HL-60/S4 treated with phorbol 12-myristate 13-acetate at 8.2 ng/mL for 4 days and 3 days (cell line): ENCODE data around the gene MGAT4C.
"Not testable (repeated sequence)": the region's sequence is repeated elsewhere in the genome, so short reads cannot be mapped to it uniquely, and the experiment has no call there.

Experiments
- in situ Hi-C: fragments of 300-500 bp; cut with MboI; formaldehyde crosslinking; loops from 2 replicates; pipeline ENCODE4 v1.15.0; 2022; ENCODE audit warnings: low sequenced_read_pairs

Gene MGAT4C

GRCh38 chr12:86139671-86140070 lies 116.5 kb downstream of the MGAT4C start:
- in situ Hi-C loops = no loop called here

- in situ Hi-C loops = no loop called here
Measured at GRCh38 chr12:86138770-86139169, 117.4 kb downstream of the MGAT4C start.

GRCh38 chr12:86137936-86138335 lies 118.3 kb downstream of the MGAT4C start:
- in situ Hi-C loops = no loop called here

- in situ Hi-C loops = no loop called here
Measured at GRCh38 chr12:86134561-86134960, 121.6 kb downstream of the MGAT4C start.

GRCh38 chr12:86126900-86127299 lies 129.3 kb downstream of the MGAT4C start:
- in situ Hi-C loops = not testable (repeated sequence)

- in situ Hi-C loops = no loop called here
Measured at GRCh38 chr12:86122846-86123468, 133.2 kb downstream of the MGAT4C start.

- in situ Hi-C loops = no loop called here
Measured at GRCh38 chr12:86118161-86118560, 138.0 kb downstream of the MGAT4C start.

GRCh38 chr12:86117711-86118110 lies 138.5 kb downstream of the MGAT4C start:
- in situ Hi-C loops = no loop called here

- in situ Hi-C loops = no loop called here
Measured at GRCh38 chr12:86104087-86104486, 152.1 kb downstream of the MGAT4C start.

- in situ Hi-C loops = no loop called here
Measured at GRCh38 chr12:86097161-86097560, 159.0 kb downstream of the MGAT4C start.

GRCh38 chr12:86091681-86092080 lies 164.5 kb downstream of the MGAT4C start:
- in situ Hi-C loops = no loop called here

GRCh38 chr12:86081843-86082242 lies 174.3 kb downstream of the MGAT4C start:
- in situ Hi-C loops = no loop called here

- in situ Hi-C loops = not testable (repeated sequence)
Measured at GRCh38 chr12:86059052-86059451, 197.1 kb downstream of the MGAT4C start.

- in situ Hi-C loops = no loop called here
Measured at GRCh38 chr12:86057092-86057845, 198.9 kb downstream of the MGAT4C start.

- in situ Hi-C loops = no loop called here
Measured at GRCh38 chr12:86052921-86053320, 203.3 kb downstream of the MGAT4C start.

GRCh38 chr12:86050010-86050409 lies 206.2 kb downstream of the MGAT4C start:
- in situ Hi-C loops = no loop called here

- in situ Hi-C loops = no loop called here
Measured at GRCh38 chr12:86044396-86044795, 211.8 kb downstream of the MGAT4C start.

- in situ Hi-C loops = no loop called here
Measured at GRCh38 chr12:86042062-86042461, 214.1 kb downstream of the MGAT4C start.

- in situ Hi-C loops = no loop called here
Measured at GRCh38 chr12:86018361-86018760, 237.8 kb downstream of the MGAT4C start.

- in situ Hi-C loops = no loop called here
Measured at GRCh38 chr12:86015026-86015425, 241.2 kb downstream of the MGAT4C start.

GRCh38 chr12:86006727-86007126 lies 249.5 kb downstream of the MGAT4C start:
- in situ Hi-C loops = no loop called here

GRCh38 chr12:85998074-85998473 lies 258.1 kb downstream of the MGAT4C start:
- in situ Hi-C loops = no loop called here

- in situ Hi-C loops = no loop called here
Measured at GRCh38 chr12:85996280-85996679, 259.9 kb downstream of the MGAT4C start.
